Testis (tissue), 2 donors: Measurements from ENCODE around the gene HERPUD2.
"Not testable (repeated sequence)": the region's sequence is repeated elsewhere in the genome, so short reads cannot be mapped to it uniquely, and the experiment has no call there.

Experiments used
- CTCF ChIP-seq, 3 experiments: fragments of 450-650 bp in 2 of 3; fragments of 200-600 bp in 1 of 3; sonication (generic) in 1 of 3; IDR thresholded peaks; one replicate each; pipeline ENCODE4 v1.5.1; 2016 to 2019; ENCODE audit warnings: antibody characterized with exemption in 3 of 3, mild to moderate bottlenecking in 2 of 3, moderate library complexity in 1 of 3
- POLR2A ChIP-seq: fragments of 450-650 bp; IDR thresholded peaks from one replicate; pipeline ENCODE4 v1.6.1; 2017; ENCODE audit warnings: antibody characterized with exemption, mild to moderate bottlenecking, moderate library complexity

GRCh38 chr7:35654558-35654957, 40.4 kb downstream of the HERPUD2 start:
- not testable (repeated sequence) for TF ChIP-seq POLR2A; CTCF (IDR thresholded peaks at IDR 0.05)
